NCI-H526 (cell line): ENCODE results near the gene MRAP.
"Not testable (repeated sequence)": the region's sequence is repeated elsewhere in the genome, so short reads cannot be mapped to it uniquely, and the experiment has no call there.

Experiments
- DNase-seq, 2 experiments: peaks; one replicate each; lab custom pipeline; 2025; lab: John Stamatoyannopoulos, UW

The MRAP gene

DNA sequence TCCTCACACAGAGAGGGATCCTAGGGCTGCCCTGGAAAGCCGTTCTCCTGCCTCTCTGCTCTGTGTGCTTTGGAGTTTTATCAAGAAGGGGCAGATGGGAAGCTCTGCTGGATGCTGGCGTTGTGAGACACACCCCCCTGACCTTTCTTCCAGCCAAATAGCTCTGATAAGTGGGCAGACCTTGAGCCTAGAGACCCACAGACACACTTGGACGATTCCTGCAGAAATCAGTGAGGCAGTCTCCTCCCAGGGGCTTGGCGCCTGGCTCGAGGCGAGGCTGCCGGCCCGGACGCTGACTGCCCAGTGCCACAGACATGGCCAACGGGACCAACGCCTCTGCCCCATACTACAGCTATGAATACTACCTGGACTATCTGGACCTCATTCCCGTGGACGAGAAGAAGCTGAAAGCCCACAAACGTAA is at the start of gene MRAP:
TSS of gene MRAP (plus strand) at position 198 of the 424 bp plus-strand sequence. CDS start at position 315, 117 bp downstream.
- DNase-seq, result no peak

DNA sequence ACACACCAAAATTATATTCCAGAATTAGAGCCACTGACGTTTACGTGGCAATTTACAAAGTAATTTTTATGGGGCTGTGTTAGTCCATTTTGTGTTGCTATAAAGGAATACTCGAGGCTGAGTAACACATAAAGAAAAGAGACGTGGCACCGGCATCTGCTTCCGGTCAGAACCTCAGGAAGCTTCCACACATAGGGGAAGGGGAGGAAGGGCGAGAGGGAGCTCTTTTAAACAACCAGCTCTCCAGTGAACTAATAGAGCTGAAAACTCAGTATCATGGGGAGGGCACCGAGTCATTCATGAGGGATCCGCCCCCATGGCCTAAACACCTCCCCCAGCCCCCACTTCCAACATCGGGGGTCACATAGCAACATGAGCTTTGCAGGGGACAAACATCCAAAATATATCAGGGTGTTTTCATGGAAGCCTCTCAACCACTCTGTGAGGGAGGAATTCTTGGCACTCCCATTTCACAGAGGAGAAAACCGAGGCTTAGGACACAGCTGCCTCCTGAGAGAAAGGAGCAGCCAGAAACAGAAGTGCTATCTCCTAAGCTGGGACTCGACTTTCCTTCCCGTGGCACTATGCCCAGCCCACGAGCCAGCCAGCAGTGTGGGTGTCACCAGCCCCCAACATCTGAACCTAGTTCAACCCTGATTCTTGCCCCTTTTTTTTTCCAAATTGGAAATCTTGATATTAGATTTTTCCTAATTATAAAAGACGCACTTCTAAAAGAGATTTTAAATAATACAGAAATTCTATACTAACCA is 49.0 kb upstream of the MRAP start:
- no peak for DNase-seq

DNA sequence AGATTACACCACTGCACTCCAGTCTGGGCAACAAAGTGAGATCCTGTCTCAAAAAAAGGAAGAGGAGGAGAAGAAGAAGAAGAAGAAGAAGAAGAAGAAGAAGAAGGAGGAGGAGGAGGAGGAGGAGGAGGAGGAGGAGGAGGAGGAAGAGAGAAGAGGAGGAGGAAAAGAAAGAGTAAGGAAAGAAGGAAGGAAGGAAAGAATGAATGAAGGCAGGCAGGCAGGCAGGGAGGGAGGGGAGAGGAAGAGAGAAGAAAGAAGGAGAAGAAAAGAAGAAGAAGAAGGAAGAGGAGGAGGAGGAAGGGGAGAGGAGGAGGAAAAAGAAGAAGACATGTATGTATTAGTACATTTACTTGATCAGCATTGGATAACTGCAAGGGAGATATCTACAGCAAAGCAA is 46.5 kb upstream of the MRAP start:
- DNase-seq, result no peak

DNA sequence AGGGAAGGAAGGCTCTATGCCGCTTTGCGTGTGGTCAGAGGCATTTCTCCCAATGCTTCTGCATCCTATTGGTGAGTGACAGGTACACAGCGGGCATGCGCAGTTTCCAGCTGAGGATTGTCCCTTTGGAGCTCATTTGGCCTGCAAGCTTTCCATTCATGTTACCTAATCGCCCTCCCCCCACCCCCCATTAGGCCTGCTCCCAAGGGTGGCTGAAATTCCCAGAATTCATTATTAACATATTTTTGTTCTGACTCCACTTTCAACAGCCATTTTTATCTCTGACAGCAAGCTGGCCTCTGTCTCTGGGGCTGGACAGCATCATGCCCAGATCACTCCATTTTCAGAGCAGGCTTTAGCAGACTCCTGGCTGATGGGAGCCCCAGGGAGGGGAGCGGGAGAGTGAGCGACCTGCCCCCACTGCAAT is 45.4 kb upstream of the MRAP start:
- no peak for DNase-seq

GRCh38 chr21:32256251-32256650 is 42.4 kb upstream of the MRAP start:
- DNase-seq, result no peak

DNA sequence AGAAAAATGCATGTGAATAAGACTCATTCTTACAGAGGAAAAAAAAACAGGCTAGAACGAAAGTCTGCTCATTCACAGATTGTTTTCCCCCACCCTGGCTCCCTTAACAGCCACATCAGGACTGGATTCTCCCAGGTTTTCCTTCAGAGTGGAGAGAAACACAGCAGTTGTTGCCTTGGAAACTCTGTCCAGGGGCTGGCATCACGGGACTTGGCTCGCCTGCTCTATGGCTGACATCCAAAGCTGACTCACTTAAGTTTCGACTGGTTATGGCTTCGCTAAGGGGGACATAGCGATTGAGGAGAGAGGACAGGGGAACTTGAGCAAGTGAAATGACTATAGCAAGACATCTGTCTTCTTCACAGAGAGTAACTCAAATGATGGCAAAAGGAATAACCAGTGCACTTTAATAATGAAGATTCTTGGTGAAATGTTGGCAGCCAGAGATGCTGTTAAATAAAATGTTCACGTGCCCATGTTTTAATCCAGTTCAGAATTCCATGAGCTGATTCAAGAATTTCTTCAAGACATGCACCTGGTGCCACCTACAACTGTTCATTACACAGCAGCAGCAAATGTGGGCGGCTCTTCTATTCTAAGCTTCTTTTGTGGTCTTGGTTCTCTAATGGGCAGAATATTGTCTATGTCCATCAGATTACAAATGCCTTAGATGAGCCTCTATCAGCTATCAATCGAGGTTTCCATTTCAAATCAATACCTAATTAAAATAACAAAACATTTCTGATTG is 41.6 kb upstream of the MRAP start:
- DNase-seq, result no peak

DNA sequence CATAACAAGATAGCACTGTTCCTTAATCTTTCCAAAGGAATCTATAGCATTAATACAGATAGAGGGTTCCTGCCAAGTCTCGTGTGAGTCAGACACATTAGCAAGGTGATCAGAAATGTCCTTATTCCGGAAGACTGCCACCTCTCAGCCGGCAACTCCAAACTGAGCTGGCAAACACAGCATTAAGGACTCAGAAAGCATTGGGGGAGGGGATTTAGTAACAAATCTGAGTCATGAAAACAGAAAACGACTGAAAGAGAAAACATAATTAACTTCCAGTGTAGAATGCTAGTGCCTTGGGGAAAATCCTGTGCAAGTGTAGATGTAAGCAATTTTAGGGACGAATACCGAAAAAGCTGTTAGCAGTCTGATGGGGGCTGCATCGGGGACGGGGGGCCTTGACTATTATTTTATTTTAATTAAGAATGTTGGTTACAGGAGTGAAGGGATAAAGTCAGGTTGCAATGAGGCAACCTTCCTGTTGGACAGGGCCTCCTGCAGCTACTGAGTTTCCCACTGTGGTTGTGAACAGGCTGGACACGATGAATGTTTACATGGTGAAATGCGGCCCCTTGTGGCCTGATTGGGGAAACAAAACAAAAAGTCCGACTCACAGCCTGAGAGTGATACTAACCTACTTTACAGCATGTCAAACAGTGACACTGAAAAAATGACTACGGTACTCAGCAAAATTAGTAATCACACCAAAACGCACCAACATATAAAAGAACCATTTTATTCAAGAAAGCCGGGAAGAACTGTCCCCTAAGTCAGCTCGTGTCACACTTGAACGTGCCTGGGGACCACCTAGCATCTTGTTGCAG is 40.5 kb upstream of the MRAP start:
- DNase-seq, result peak; percentile 52 to 82

DNA sequence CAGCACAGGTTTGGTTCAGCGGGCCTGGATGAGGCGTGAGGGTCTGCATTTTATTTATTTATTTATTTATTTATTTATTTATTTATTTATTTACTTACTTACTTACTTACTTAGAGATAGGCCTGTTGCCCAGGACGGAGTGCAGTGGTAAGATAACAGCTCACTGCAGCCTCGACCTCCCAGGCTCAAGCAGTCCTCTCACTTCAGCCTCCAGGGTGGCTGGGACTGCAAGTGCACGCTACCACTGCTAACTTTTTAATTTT is 39.9 kb upstream of the MRAP start:
- DNase-seq, result not testable (repeated sequence)

DNA sequence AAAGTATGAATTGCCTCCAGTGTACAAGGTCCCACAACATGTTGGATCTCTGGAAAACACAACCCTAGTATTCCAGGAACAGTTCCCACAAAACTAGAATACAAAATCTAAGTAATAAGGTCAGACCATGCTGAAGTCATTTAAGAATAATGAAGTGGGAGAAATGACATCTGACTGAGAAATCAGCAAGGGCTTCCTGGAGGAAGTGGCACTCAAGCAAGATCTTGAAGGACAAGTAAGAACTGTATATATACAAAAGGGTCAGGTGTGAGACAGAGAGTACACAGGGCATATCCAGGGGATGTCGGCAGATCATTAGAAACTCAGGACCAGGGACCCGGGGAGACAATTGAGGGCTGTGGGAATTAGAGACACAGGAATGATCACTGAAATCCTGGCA is 38.5 kb upstream of the MRAP start:
- no peak for DNase-seq

GRCh38 chr21:32261929-32262328 is 36.7 kb upstream of the MRAP start:
- no peak for DNase-seq

DNA sequence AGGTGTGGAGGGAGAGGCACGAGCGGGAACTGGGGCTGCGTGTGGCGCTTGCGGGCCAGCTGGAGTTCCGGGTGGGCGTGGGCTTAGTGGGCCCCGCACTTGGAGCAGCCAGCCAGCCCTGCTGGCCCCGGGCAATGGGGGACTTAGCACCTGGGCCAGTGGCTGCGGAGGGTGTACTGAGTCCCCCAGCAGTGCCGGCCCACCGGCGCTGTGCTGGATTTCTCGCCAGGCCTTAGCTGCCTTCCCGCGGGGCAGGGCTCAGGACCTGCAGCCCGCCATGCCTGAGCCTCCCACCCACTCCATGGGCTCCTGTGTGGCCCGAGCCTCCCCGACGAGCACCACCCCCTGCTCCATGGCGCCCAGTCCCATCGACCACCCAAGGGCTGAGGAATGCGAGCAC is 33.3 kb upstream of the MRAP start:
- DNase-seq, result not testable (repeated sequence)

GRCh38 chr21:32270748-32271147 is 27.9 kb upstream of the MRAP start:
- DNase-seq, result no peak

- DNase-seq, result no peak
Measured at GRCh38 chr21:32276671-32277070, 22.0 kb upstream of the MRAP start.

DNA sequence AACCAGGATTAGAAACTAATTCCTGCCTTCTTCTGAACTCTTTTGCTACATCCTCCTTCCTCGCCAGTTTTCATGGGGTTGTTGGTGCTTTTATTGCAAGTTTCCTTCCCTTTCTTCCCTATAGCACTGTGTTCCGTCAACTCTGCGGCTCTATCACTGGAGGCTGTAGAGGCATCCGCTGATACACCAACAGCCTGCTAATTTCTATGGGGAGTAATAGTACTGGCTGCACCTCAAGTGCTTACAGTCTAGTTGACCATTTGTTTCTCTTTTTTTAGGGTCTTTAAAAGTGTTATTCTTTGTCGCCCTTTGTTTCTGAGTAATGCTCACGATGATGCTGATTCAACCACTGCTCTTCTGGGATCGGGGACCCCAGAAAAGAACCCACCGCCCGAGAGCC is 20.6 kb upstream of the MRAP start:
- DNase-seq, result peak in 1 of 2 experiments; percentile 20

- DNase-seq, result peak; percentile 86 to 96
Measured at GRCh38 chr21:32278518-32279376, 19.9 kb upstream of the MRAP start, which contains the start of gene MIS18A. MIS18A (minus strand) TSS chr21:32279049; CDS start chr21:32279014, 35 bp downstream.

- DNase-seq, result no peak
Measured at GRCh38 chr21:32279377-32279680, 19.3 kb upstream of the MRAP start.

DNA sequence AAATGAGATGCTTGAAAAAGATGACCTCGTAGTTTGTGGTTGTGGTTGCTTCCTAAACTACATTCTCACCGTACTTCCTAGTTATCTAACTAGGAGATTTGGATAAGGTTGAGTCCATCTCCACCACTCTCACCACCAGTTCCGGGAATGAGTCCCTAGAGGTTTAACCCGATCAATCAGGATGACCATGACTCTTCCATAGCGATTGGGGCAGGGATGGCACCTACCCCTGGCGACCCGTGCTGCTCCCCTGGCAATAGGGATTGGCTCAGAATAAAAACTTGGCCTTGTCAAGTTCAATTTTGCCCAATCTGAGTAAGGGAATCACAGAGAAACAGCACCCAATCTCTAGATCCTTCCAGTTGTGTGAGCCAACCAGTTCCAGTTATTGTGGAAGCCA is 17.1 kb upstream of the MRAP start:
- DNase-seq, result no peak

DNA sequence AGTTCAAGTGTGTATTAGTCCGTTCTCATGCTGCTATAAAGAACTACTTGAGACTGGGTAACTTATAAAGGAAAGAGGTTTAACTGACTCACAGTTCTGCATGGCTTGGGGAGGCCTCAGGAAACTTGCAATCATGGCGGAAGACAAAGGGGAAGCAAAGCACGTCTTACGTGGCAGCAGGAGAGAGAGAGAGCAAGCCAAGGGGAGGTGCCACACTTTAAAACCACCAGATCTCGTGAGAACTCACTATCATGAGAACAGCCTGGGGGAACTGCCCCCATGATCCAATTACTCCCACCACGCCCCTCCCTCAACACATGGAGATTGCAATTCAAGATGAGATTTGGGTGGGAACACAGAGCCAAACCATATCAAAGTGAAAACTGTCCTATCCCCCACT is 15.7 kb upstream of the MRAP start:
- no peak for DNase-seq

GRCh38 chr21:32285476-32285875 is 13.2 kb upstream of the MRAP start:
- no peak for DNase-seq

DNA sequence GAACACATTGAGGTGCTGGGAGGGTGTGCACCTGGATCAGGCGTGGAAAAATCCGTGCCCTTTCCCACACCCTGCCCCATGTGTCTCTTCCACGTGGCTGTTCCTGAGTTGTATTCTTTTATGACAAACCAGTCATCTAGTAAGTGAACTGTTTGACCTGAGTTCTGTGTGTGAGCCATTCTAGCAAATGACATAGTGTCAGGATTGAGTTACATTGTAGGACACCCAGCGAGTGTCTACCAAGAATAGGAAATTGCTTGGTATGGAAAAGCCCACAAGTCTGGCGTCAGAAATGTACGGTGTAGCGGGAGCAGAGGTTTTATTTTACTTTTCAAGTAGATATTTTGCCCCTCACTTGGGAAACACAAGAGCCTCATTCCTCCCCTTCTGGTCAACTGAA is 1.2 kb upstream of the MRAP start:
- DNase-seq, result no peak

DNA sequence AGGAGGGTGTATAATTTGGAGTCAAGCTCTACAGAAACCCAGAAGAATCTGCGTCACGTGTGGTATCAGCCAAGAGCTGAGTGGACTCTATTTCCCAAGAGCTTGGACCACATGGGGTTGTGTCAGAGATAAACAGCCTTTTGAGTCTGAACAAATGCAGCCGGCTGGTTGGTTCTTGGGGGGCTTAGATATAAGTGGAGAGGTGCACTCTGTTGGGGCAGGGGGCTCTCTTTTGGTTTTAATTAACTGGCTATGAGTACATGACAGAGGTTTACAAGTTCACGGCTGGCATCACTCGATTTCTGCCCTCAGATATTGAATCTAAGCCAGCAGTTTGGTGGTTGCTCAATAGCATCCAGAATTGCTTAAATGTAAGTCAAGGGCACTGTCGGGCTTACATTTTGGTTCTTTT is 501 bp upstream of the MRAP start:
- DNase-seq, result no peak

DNA sequence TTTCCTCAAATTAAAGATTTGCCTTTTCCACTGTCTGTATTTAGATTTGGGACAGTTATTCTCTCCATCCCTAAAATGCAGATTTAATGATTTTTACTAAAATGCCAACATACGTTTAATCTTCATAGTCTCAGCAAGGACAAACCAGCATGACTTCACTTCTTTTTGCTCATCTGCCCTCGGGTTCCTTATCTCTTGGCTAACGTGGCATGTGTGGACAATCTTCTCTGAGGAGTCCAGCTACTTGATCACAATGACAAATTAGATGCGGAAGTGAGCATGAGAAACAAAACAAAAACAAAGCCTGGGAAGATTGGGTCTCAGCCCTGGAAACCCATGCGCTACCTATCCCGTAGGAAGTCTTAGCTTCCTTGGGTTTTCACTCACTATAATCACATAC is 1.0 kb downstream of the MRAP start:
- no peak for DNase-seq
